ELR (cell line): ENCODE results near the gene RNF5.
A peak's percentile ranks its signal among the peaks of the same experiment; 100 is the strongest.
"Not testable (repeated sequence)": the region's sequence is repeated elsewhere in the genome, so short reads cannot be mapped to it uniquely, and the experiment has no call there.

Experiments
- DNase-seq: peaks from one replicate; pipeline ENCODE4 v3.0.0-alpha.2; 2015; ENCODE audit warnings: low read depth

RNF5 gene

GRCh38 chr6:32189742-32190053 lies 11.5 kb downstream of the RNF5 start:
- no peak for DNase-seq

GRCh38 chr6:32190054-32190851 lies 12.0 kb downstream of the RNF5 start, which contains the start of gene PBX2:
PBX2 (minus strand) TSS chr6:32190202; CDS start chr6:32189915, 287 bp downstream.
- DNase-seq: peak; percentile 89

- DNase-seq: no peak
Measured at GRCh38 chr6:32190911-32191677, 12.9 kb downstream of the RNF5 start.

GRCh38 chr6:32191696-32192607 lies 13.7 kb downstream of the RNF5 start:
- no peak for DNase-seq

- DNase-seq: peak; percentile 68
Measured at GRCh38 chr6:32192608-32193039, 14.4 kb downstream of the RNF5 start, which contains the start of gene GPSM3. GPSM3 (minus strand) TSS chr6:32192643; CDS start chr6:32192513, 130 bp downstream.

GRCh38 chr6:32193096-32193495 lies 14.9 kb downstream of the RNF5 start:
- not testable (repeated sequence) for DNase-seq

- DNase-seq: no peak
Measured at GRCh38 chr6:32194388-32194787, 16.2 kb downstream of the RNF5 start.

GRCh38 chr6:32194825-32195651 lies 16.8 kb downstream of the RNF5 start:
- peak; percentile 74 for DNase-seq

GRCh38 chr6:32195652-32195901 lies 17.4 kb downstream of the RNF5 start:
- DNase-seq: peak; percentile 100

GRCh38 chr6:32195902-32196681 lies 17.9 kb downstream of the RNF5 start:
- DNase-seq: peak; percentile 93

GRCh38 chr6:32196682-32197616 lies 18.7 kb downstream of the RNF5 start:
- DNase-seq: no peak

- DNase-seq: no peak
Measured at GRCh38 chr6:32198345-32198696, 20.1 kb downstream of the RNF5 start.

GRCh38 chr6:32198866-32199265 lies 20.7 kb downstream of the RNF5 start:
- DNase-seq: no peak

GRCh38 chr6:32200711-32201475 lies 22.7 kb downstream of the RNF5 start:
- DNase-seq: no peak

- DNase-seq: no peak
Measured at GRCh38 chr6:32202186-32202585, 24.0 kb downstream of the RNF5 start.

GRCh38 chr6:32203426-32204267 lies 25.4 kb downstream of the RNF5 start:
- no peak for DNase-seq

- DNase-seq: no peak
Measured at GRCh38 chr6:32204268-32204715, 26.1 kb downstream of the RNF5 start.

GRCh38 chr6:32208996-32209395 lies 30.8 kb downstream of the RNF5 start:
- no peak for DNase-seq
